Ascending aorta (tissue), 2 donors: ENCODE results near the gene MGLL. TPM values are rescaled to one million over a fixed set of nuclear protein-coding genes. Genes with fewer than 3 reads are reported as not detected.
A peak's percentile ranks its signal among the peaks of the same experiment; 100 is the strongest.

Experiments
- DNase-seq, 2 donors: peaks; one replicate each; pipeline ENCODE4 v3.0.0-alpha.2; 2019; ENCODE audit warnings: low spot score in 2 of 2
- H3K27ac ChIP-seq, 2 donors: fragments of 200-600 bp; sonication (generic); one replicate each; pipeline ENCODE4 v1.5.1; 2016 to 2017; ENCODE audit warnings: mild to moderate bottlenecking in 1 of 2
- H3K27me3 ChIP-seq: fragments of 200-600 bp; sonication (generic); one replicate; pipeline ENCODE4 v1.5.1; 2017
- H3K36me3 ChIP-seq, 2 donors: fragments of 200-600 bp; sonication (generic); one replicate each; pipeline ENCODE4 v1.5.1; 2016
- H3K4me1 ChIP-seq, 2 donors: fragments of 200-600 bp; sonication (generic); one replicate each; pipeline ENCODE4 v1.5.1; 2016 to 2017; ENCODE audit warnings: mild to moderate bottlenecking in 1 of 2
- H3K4me3 ChIP-seq, 2 donors: fragments of 200-600 bp; sonication (generic); one replicate each; pipeline ENCODE4 v1.5.1; 2016 to 2017; ENCODE audit warnings: mild to moderate bottlenecking in 1 of 2
- H3K9me3 ChIP-seq, 2 donors: fragments of 200-600 bp; sonication (generic); one replicate each; pipeline ENCODE4 v1.5.1; 2016
- CTCF ChIP-seq, 3 experiments: fragments of 200-600 bp in 2 of 3; fragments of 450-650 bp in 1 of 3; sonication (generic) in 2 of 3; IDR thresholded peaks; one replicate each; pipeline ENCODE4 v1.5.1; 2016 to 2019; ENCODE audit warnings: antibody characterized with exemption in 3 of 3, mild to moderate bottlenecking in 1 of 3, moderate library complexity in 1 of 3
- intact Hi-C: fragments of 100-400 bp; cut with DNase I; formaldehyde crosslinking; loops from one replicate; pipeline ENCODE4 v1.15.1; 2023
- total RNA-seq: library from RNA; depleted of rRNA; stranded (reverse); fragments of >200 nt; gene quantifications from one replicate; pipeline ENCODE4 v1.1.0, GENCODE V29; 2016

The MGLL gene
- total RNA-seq, result 101 TPM

GRCh38 chr3:127822041-127822681 is at the start of gene MGLL:
MGLL (minus strand) TSS chr3:127822515; CDS start chr3:127822318, 197 bp downstream.
- Histone ChIP-seq H3K4me3 (peak within 1 kb of the TSS; percentile 79 to 99), H3K27ac (peak within 1 kb of the TSS; percentile 86 to 88), H3K4me1 (peaks cover 0 to 8% of the 10 kb centered on the region in 2 donors), H3K27me3 (no peaks in the 10 kb centered on the region), H3K36me3 (no peaks in the 10 kb centered on the region), H3K9me3 (no peaks in the 10 kb centered on the region)
- DNase-seq, result peak in 1 of 2 donors; percentile 72
- intact Hi-C loops, result loop anchor here (1.0 to 10.0 kb wide), 8 partner anchors 40 to 247 kb away; partner anchors contain the start of gene ABTB1
- TF ChIP-seq CTCF (IDR thresholded peaks at IDR 0.05), result no peak

- TF ChIP-seq CTCF (IDR thresholded peaks at IDR 0.05), result no peak
- Histone ChIP-seq H3K27me3 (no peaks in the 10 kb centered on the region), H3K4me3 (no peak overlapping the region), H3K36me3 (no peaks in the 10 kb centered on the region), H3K9me3 (no peaks in the 10 kb centered on the region), H3K27ac (no peak overlapping the region), H3K4me1 (no peaks in the 10 kb centered on the region)
- no peak for DNase-seq
- intact Hi-C loops, result no loop called here
Observed at GRCh38 chr3:127870156-127870555, 47.8 kb upstream of the MGLL start.

- Histone ChIP-seq H3K36me3 (no peaks in the 10 kb centered on the region), H3K4me3 (no peak overlapping the region), H3K4me1 (no peaks in the 10 kb centered on the region), H3K27me3 (no peaks in the 10 kb centered on the region), H3K27ac (no peak overlapping the region), H3K9me3 (no peaks in the 10 kb centered on the region)
- TF ChIP-seq CTCF (IDR thresholded peaks at IDR 0.05), result no peak
- intact Hi-C loops, result no loop called here
- DNase-seq, result no peak
Observed at GRCh38 chr3:127867986-127868385, 45.7 kb upstream of the MGLL start.

GRCh38 chr3:127867412-127867811 is 45.1 kb upstream of the MGLL start:
- TF ChIP-seq CTCF (IDR thresholded peaks at IDR 0.05), result no peak
- H3K9me3 ChIP-seq, result no peaks in the 10 kb centered on the region
- no peak overlapping the region for H3K27ac ChIP-seq
- no peaks in the 10 kb centered on the region for H3K27me3 ChIP-seq
- DNase-seq, result no peak
- intact Hi-C loops, result no loop called here
- no peak overlapping the region for H3K4me3 ChIP-seq
- no peaks in the 10 kb centered on the region for H3K36me3 ChIP-seq
- no peaks in the 10 kb centered on the region for H3K4me1 ChIP-seq

- Histone ChIP-seq H3K36me3 (no peaks in the 10 kb centered on the region), H3K9me3 (no peaks in the 10 kb centered on the region), H3K27ac (no peak overlapping the region), H3K4me3 (no peak overlapping the region), H3K4me1 (no peaks in the 10 kb centered on the region), H3K27me3 (no peaks in the 10 kb centered on the region)
- no peak for TF ChIP-seq CTCF (IDR thresholded peaks at IDR 0.05)
- no peak for DNase-seq
- intact Hi-C loops, result no loop called here
Observed at GRCh38 chr3:127865941-127866340, 43.6 kb upstream of the MGLL start.
